BJ (cell line): ENCODE results near the gene PASK. TPM values are rescaled to one million over a fixed set of nuclear protein-coding genes. Genes with fewer than 3 reads are reported as not detected.

ENCODE experiments used
- CTCF ChIA-PET: fragments of 350-600 bp; formaldehyde crosslinking; extraction: SDS; loops from one replicate; lab custom pipeline; 2021; ENCODE audit warnings: antibody characterized with exemption, inconsistent platforms; lab: Yijun Ruan, JAX
- POLR2A ChIA-PET: fragments of 300-600 bp; sonication (Branson Sonifier 250); formaldehyde crosslinking; extraction: SDS; loops from one replicate; lab custom pipeline; 2021; ENCODE audit warnings: antibody characterized with exemption; lab: Charles Lee
- DNase-seq: peaks from one replicate; pipeline ENCODE4 v3.0.0-alpha.2; 2011; ENCODE audit warnings: low read depth
- H3K27me3 ChIP-seq: 2 replicates; pipeline ENCODE4 v1.6.0; 2011; ENCODE audit warnings: low read length; ENCODE audit not compliant: control insufficient read depth, insufficient read depth
- H3K36me3 ChIP-seq: 2 replicates; pipeline ENCODE4 v1.5.1; 2011; ENCODE audit warnings: low read length; ENCODE audit not compliant: control insufficient read depth, insufficient read depth
- H3K4me3 ChIP-seq: 2 replicates; pipeline ENCODE4 v1.5.1; 2011; ENCODE audit warnings: low read depth, mild to moderate bottlenecking, control low read depth, low read length
- polyA plus RNA-seq: library from polyadenylated mRNA; depleted of rRNA; stranded (reverse); fragments of >200 nt; gene quantifications from 2 replicates; pipeline ENCODE4 v1.2.3, GENCODE V29; 2011
- TF ChIP-seq, protein P1 (sequence below): IDR thresholded peaks from 2 replicates; pipeline ENCODE4 v1.5.1; 2011; ENCODE audit warnings: low read depth, mild to moderate bottlenecking, control low read depth, inconsistent platforms, low read length, moderate library complexity; ENCODE audit not compliant: insufficient read depth

The PASK gene
- polyA plus RNA-seq, 1 experiment = 3.4 TPM

DNA sequence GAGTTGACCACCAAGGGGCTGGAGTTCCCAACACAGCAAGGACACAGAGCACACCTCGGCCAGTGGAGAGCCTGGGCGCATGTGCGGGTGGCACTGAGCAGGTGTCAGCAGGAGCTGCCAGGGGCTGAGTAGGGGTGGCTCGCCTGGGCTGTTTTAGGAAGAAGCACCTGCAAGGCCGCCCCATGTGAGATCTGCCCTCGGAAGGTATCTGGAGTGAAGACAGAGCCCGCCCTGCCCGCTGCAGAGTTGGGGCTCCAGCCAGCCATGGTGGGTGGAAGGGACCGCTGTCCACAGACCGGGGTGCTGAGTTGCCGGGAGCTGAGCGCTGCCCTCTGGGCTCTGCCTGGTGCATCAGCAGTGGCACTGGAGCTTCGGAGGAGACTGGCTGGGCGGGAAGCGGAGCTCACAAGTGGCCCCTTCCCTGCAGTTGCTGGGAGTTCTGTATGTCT, 82.4 kb downstream of the PASK start:
- POLR2A ChIA-PET = no interaction called here
- no peak for DNase-seq
- TF ChIP-seq, protein P1, sequence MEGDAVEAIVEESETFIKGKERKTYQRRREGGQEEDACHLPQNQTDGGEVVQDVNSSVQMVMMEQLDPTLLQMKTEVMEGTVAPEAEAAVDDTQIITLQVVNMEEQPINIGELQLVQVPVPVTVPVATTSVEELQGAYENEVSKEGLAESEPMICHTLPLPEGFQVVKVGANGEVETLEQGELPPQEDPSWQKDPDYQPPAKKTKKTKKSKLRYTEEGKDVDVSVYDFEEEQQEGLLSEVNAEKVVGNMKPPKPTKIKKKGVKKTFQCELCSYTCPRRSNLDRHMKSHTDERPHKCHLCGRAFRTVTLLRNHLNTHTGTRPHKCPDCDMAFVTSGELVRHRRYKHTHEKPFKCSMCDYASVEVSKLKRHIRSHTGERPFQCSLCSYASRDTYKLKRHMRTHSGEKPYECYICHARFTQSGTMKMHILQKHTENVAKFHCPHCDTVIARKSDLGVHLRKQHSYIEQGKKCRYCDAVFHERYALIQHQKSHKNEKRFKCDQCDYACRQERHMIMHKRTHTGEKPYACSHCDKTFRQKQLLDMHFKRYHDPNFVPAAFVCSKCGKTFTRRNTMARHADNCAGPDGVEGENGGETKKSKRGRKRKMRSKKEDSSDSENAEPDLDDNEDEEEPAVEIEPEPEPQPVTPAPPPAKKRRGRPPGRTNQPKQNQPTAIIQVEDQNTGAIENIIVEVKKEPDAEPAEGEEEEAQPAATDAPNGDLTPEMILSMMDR = 0 out of 2 replicates have a peak, but pooled peaks have one; percentile 8
- Histone ChIP-seq H3K27me3 (no peaks in the 10 kb centered on the region), H3K36me3 (no peaks in the 10 kb centered on the region), H3K4me3 (no peak overlapping the region)
- CTCF ChIA-PET = interaction anchor here (1.0 to 2.5 kb wide), 2 partner anchors 11 to 153 kb away, joined by 3 to 13 read pairs; no protein-coding TSS in a partner anchor

DNA sequence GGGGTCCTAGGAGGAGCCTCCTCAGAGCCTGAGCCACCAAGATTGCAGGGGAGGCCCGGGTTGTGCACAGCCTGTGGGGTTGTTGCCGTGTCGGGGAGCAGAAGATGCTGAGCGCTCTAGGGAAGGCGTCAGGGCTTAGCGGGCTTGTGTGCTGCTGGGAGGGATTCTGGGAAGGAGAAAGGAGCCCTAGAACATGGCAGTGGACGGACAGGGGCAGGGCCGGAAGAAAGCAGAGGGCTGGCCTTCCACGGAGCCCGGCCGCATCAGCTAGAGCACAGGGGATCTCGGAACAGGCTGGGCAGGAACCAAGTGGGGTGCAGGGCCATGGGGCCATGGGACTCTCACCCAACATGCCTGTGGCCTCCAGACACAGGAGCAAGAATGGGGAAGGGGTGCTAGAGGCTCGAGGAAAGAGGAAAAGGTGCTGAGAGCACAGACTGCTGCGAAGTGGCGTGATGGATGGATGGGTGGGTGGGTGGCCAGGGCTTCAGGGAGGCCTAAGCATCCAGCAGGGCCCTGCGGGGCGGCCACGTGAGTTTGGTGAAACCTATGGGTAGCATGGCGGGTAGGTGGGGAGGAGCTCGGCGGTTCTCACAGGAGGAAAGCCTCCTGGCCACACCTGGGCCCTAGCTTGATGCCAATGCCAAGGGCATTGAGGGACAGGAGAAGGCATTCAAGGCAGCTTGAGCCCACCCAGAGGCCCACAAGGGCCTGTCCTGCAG, 82.9 kb downstream of the PASK start:
- Histone ChIP-seq H3K36me3 (no peaks in the 10 kb centered on the region), H3K27me3 (no peaks in the 10 kb centered on the region), H3K4me3 (no peak overlapping the region)
- DNase-seq = no peak
- ChIA-PET POLR2A (no interaction called here), CTCF (interaction anchor here (1.0 to 2.5 kb wide), 2 partner anchors 11 to 153 kb away, joined by 3 to 13 read pairs; no protein-coding TSS in a partner anchor)
- TF ChIP-seq, protein P1 = no peak

- H3K4me3 ChIP-seq = no peak overlapping the region
- DNase-seq = no peak
Measured at GRCh38 chr2:241065355-241065803, 83.9 kb downstream of the PASK start.

GRCh38 chr2:241064802-241065354, 84.4 kb downstream of the PASK start:
- ChIA-PET CTCF (interaction anchor here (2.5 kb wide), 1 partner anchor 13 kb away, joined by 13 read pairs; no protein-coding TSS in a partner anchor), POLR2A (no interaction called here)
- H3K4me3 ChIP-seq = no peak overlapping the region
- H3K36me3 ChIP-seq = no peaks in the 10 kb centered on the region
- no peaks in the 10 kb centered on the region for H3K27me3 ChIP-seq
- no peak for DNase-seq
- TF ChIP-seq, protein P1 = no peak

More at GRCh38 chr2:241065355-241065803, 83.9 kb downstream of the PASK start:
- Histone ChIP-seq H3K36me3 (no peaks in the 10 kb centered on the region), H3K27me3 (no peaks in the 10 kb centered on the region)
- POLR2A ChIA-PET = no interaction called here
- CTCF ChIA-PET = interaction anchor here (2.5 kb wide), 1 partner anchor 12 kb away, joined by 13 read pairs; no protein-coding TSS in a partner anchor
- TF ChIP-seq, protein P1 = no peak

DNA sequence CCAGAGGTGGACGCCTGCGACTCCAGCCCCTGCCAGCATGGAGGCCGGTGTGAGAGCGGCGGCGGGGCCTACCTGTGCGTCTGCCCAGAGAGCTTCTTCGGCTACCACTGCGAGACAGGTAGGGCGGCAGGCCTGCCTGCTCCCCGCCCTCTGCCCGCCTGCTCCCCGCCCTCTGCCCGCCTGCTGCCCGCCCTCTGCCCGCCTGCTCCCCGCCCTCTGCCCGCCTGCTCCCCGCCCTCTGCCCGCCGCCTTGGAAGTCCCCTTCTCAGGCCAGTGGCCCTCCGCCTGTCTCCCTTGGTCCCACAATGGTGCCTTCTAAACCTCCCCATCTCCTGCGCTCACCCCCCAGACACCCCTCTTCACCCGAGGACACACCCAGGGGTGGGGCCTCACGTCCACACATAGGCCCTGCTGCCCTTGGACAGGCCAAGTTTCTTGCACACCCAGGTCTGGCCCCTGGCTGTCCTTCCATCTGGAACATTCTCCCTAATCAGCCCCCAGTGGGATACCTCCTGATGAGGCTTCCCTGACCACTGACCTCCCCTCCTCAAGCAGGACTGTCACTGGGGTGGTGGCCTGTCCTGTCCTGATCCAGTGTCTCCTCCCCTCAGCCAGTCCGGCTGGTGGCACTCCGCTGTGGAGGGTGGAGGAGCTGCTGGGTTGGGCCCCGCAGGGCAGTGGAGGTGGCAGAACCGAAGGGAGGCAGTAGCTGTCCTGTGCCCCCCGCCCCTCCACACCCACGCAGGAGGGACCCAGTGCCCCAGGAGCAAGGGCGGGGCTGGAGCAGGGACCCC, 85.1 kb downstream of the PASK start:
- no peak for DNase-seq
- no peak overlapping the region for H3K4me3 ChIP-seq
- ChIA-PET CTCF (no interaction called here), POLR2A (no interaction called here)
- H3K27me3 ChIP-seq = no peaks in the 10 kb centered on the region
- TF ChIP-seq, protein P1 = no peak
- no peaks in the 10 kb centered on the region for H3K36me3 ChIP-seq
